ENCODE data around the gene TNFSF13.

Gene TNFSF13

DNA sequence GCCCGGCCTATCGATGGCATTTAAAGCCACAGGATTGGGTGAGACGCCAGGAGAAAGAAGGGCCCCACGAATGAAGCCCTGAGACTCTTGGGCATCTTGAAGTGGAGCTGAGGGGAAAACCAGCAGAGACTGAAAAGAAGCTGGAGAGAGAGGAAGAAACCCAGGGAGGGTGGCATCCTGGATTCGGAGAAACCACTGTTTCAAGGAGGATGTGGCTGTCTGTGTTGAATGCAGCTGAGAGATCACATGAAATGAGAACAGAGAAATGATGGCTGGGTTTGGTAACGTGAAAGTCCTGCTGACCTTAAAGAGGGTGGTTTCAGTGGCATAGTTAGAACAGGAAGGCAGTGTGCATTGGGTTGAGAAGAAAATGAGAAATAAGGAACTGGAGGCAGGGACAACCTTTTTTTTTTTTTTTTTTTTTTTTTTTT, 5.9 kb upstream of the TNFSF13 start:
- no peak for DNase-seq (ENCODE audit: low spot score)

- no peak for DNase-seq (ENCODE audit: low spot score)
Observed at GRCh38 chr17:7553356-7553755, 5.2 kb upstream of the TNFSF13 start.

DNA sequence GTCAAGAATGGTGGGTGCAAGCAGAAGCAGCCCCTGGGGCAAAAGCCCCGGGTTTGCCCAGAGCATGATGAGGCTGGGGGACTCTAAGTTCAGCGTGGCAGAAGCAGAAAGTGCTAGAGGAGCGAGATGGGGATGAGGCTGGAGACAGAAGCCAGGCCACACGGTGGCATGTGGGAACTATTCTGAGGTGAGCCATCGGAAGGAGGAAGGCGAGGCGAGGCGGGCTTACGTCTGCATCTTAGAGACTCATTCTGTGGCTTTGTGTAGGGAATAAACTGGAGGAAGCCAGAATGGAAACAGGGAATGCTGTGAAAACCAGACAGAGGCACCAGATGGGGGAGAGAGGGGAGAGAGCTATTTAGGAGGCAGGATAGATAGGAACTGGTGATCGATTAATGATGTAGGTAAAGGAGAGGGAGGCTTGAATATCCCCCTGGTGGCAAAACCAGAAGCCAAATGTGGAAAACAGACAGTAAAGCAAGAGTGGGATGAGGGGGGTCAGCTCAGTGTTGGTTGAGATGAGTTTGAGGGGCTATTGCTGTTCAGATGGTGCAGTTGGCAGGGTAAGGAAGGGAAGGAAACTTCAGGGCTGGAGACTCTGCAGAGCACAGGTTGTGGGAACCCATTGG, 3.1 kb upstream of the TNFSF13 start:
- no peak for DNase-seq (ENCODE audit: low spot score)

- no peak for DNase-seq (ENCODE audit: low spot score)
Observed at GRCh38 chr17:7556627-7557026, 1.9 kb upstream of the TNFSF13 start.

DNA sequence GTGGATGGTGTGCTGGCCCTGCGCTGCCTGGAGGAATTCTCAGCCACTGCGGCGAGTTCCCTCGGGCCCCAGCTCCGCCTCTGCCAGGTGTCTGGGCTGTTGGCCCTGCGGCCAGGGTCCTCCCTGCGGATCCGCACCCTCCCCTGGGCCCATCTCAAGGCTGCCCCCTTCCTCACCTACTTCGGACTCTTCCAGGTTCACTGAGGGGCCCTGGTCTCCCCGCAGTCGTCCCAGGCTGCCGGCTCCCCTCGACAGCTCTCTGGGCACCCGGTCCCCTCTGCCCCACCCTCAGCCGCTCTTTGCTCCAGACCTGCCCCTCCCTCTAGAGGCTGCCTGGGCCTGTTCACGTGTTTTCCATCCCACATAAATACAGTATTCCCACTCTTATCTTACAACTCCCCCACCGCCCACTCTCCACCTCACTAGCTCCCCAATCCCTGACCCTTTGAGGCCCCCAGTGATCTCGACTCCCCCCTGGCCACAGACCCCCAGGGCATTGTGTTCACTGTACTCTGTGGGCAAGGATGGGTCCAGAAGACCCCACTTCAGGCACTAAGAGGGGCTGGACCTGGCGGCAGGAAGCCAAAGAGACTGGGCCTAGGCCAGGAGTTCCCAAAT, 1.3 kb upstream of the TNFSF13 start:
- no peak for DNase-seq (ENCODE audit: low spot score)

- no peak for DNase-seq (ENCODE audit: low spot score)
Observed at GRCh38 chr17:7557775-7558543, 591 bp upstream of the TNFSF13 start.

DNA sequence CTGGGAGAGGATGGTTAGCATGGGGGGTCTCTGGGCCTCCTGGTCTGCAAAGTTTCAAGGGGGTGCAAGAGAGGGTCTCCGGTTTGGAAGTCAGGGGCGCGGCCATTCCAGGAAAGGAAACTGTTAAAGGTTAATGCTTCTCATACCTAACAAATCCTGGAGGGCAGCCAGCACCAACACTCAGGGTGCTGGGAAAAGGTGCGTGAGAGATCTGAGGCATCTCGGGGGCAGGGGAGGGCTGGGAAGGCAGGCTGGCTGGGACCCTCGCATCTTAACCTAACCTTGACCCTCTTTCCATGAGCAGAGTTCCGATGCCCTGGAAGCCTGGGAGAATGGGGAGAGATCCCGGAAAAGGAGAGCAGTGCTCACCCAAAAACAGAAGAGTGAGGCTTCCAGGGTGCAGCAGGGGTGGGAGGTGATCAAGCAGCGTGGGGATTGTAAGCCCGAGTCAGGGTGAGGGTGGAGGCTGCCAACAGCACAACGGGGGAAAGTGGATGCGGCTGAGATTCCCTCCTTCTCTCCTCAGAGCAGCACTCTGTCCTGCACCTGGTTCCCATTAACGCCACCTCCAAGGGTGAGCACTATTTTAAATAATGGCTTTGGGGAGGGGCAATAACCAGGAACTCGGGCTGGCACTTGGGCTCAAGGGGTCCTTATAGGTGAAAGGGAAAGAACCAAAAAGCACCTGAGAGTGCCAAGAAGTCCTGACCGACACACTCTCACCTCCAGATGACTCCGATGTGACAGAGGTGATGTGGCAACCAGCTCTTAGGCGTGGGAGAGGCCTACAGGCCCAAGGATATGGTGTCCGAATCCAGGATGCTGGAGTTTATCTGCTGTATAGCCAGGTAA, 996 bp downstream of the TNFSF13 start:
- DNase-seq (ENCODE audit: low spot score) = no peak

GRCh38 chr17:7560172-7561027, 1.9 kb downstream of the TNFSF13 start:
- DNase-seq (ENCODE audit: low spot score) = no peak

GRCh38 chr17:7561028-7561575, 2.6 kb downstream of the TNFSF13 start:
- peak; percentile 85 for DNase-seq (ENCODE audit: low spot score)

DNA sequence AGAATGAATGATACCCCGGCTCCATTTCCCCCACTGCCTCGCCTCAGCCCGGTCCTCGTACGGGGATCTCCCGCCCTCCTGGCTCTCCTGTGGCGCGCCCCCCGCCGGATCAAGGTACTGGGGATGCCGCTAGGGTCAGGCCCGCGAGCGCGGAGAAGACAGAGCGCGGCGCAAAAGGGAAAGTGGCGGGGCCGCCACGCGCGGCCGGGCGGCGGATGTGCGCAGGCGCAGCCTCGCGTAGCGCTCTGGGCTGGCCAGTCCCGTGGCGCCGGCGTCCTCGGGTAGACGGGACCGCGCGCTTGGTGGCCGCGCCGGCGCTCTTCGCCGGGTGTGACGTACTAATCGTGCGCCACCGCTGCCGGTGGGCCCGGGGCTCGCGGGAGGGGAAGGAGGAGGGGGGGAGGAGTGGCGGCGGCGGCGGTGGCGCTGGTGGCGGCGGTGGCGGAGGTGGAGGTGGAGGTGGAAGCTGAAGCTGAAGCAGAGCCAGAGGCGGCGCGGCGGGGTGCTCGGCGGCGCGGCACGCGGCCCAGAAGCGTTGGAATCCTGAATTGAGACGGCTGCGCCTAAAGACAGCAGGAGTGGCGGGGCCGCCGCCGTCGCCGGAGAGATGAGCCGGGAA, 3.1 kb downstream of the TNFSF13 start, which contains the start of gene SENP3:
TSS of gene SENP3 (plus strand) at position 331 of the 619 bp plus-strand sequence. CDS start 1,158 bp downstream, outside the sequence.
- DNase-seq (ENCODE audit: low spot score) = peak; percentile 86

DNA sequence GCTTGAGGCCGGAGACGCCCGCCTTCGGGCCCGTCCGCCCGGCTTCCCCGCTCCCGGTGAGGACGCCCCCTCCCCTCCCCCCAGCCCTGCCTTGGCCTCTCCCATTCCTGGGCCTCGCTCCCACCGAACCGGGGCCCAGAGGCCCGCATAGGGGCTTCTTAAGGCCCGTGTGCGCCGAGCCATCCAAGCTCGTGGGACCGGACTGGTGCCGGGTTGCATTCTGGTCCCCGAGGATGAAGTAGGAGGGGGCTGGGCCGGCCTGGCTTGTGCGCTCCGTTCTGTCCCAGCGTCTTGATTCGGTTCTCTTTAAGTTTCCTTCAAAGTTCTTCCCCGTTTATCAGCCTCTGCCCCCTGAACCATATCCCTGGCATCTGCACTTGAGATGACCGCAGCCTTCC, 3.7 kb downstream of the TNFSF13 start:
- DNase-seq (ENCODE audit: low spot score) = no peak

GRCh38 chr17:7563115-7563869, 4.7 kb downstream of the TNFSF13 start:
- no peak for DNase-seq (ENCODE audit: low spot score)

- no peak for DNase-seq (ENCODE audit: low spot score)
Observed at GRCh38 chr17:7569571-7569970, 11.0 kb downstream of the TNFSF13 start.

DNA sequence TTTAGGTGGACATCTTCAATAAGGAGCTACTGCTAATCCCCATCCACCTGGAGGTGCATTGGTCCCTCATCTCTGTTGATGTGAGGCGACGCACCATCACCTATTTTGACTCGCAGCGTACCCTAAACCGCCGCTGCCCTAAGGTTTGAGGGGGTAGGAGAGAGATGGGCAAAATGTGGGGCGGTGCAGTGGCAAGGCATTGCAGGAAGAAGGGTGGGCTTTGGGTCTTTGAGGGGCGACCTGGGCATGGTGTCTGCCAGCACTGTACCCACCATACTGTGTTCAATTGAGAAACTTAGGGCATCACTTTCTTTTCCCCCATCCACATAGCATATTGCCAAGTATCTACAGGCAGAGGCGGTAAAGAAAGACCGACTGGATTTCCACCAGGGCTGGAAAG, 11.8 kb downstream of the TNFSF13 start:
- DNase-seq (ENCODE audit: low spot score) = no peak

DNA sequence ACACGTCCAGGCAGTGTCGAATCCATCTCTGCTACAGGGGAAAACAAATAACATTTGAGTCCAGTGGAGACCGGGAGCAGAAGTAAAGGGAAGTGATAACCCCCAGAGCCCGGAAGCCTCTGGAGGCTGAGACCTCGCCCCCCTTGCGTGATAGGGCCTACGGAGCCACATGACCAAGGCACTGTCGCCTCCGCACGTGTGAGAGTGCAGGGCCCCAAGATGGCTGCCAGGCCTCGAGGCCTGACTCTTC, 13.7 kb downstream of the TNFSF13 start:
- DNase-seq (ENCODE audit: low spot score) = no peak

DNA sequence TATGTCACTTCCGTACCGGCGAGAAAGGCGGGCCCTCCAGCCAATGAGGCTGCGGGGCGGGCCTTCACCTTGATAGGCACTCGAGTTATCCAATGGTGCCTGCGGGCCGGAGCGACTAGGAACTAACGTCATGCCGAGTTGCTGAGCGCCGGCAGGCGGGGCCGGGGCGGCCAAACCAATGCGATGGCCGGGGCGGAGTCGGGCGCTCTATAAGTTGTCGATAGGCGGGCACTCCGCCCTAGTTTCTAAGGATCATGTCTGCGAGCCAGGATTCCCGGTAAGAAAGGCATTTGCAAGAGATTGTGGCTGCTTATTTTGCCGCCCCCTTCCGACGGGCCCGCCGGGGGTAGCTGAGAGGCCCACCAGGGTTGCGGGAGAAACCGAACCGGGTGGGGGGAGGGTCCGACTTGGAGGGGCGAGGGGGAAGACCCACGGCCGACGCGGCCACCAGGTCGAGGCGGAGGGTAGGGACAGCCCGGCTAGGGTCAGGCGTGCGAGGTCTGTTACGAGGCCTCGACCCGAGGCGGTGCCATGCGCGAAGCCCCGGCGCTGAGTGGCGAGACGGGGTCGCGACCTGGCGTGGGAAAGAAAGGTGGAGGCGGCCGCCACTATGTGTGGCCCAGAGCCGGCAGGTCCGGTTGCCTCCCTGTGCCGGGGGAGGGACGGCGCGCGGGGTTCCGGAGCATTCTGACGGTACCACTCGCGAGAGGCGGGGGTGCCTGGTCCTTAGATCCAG, 14.2 kb downstream of the TNFSF13 start:
- peak; percentile 100 for DNase-seq (ENCODE audit: low spot score)

DNA sequence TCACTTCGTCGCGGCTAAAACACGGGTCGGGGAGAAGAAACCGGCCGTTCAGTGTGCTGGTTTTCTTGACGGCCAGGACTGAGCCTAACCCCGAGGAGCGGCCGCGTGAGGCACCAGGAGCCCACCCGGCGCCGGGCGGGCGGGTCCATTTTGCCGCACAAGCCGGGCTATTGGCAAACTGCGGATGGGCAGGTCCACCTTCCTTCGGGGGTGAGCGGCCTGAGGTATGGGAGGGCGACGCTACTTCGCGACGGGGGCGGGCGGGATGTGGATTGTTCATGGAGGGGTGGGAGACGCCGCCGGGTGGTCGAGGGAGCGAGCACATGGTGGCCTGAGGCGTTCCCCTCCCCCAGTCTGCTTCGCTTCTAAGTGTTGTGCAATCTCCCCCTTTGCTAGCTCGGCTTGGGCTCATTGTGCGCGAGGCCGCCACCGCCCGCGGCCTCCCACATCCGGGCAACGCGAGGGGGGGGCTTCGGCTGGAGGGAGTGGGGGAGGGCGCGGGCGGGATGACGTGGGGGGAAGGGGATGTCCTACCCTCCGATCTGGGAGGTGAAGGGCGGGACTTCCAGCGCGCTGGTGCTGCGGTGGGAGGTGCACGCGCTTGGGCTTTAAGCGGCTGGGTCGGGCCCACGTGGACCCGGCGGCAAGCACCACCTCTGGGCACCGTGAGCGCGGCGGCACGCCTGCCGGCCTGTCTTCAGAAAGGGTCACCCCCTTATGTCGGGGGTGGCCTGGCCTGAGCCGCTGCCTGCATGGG, 15.0 kb downstream of the TNFSF13 start:
- peak; percentile 73 for DNase-seq (ENCODE audit: low spot score)

- no peak for DNase-seq (ENCODE audit: low spot score)
Observed at GRCh38 chr17:7574176-7574953, 15.8 kb downstream of the TNFSF13 start.
